Bone marrow (tissue), 2 donors: ENCODE measurements around the gene SEC61B.

Source experiments
- DNase-seq, 2 donors: peaks; one replicate each; lab custom pipeline; 2025; lab: John Stamatoyannopoulos, UW

SEC61B gene

GRCh38 chr9:99221621-99222415, at the start of gene SEC61B, which contains the start of gene ALG2:
Gene SEC61B, plus strand, starts transcription at chr9:99222282. Its CDS starts 82 bp downstream, at chr9:99222364.
Gene ALG2, minus strand, starts transcription at chr9:99221942. Its CDS starts 48 bp downstream, at chr9:99221894.
- peak; percentile 91 to 96 for DNase-seq

GRCh38 chr9:99173570-99174504, 48.2 kb upstream of the SEC61B start:
- DNase-seq, result no peak

- DNase-seq, result no peak
Observed at GRCh38 chr9:99176527-99177013, 45.5 kb upstream of the SEC61B start.

GRCh38 chr9:99177576-99178366, 44.3 kb upstream of the SEC61B start:
- no peak for DNase-seq

- DNase-seq, result no peak
Observed at GRCh38 chr9:99178912-99179872, 42.9 kb upstream of the SEC61B start.

GRCh38 chr9:99180199-99180598, 41.9 kb upstream of the SEC61B start:
- no peak for DNase-seq

- no peak for DNase-seq
Observed at GRCh38 chr9:99180662-99181061, 41.4 kb upstream of the SEC61B start.

- no peak for DNase-seq
Observed at GRCh38 chr9:99181206-99181605, 40.9 kb upstream of the SEC61B start.

- DNase-seq, result peak in 1 of 2 donors; percentile 63
Observed at GRCh38 chr9:99181621-99182020, 40.5 kb upstream of the SEC61B start.

- DNase-seq, result no peak
Observed at GRCh38 chr9:99182356-99182755, 39.7 kb upstream of the SEC61B start.

- no peak for DNase-seq
Observed at GRCh38 chr9:99183616-99184015, 38.5 kb upstream of the SEC61B start.

GRCh38 chr9:99184110-99184474, 38.0 kb upstream of the SEC61B start:
- no peak for DNase-seq

GRCh38 chr9:99184475-99185347, 37.4 kb upstream of the SEC61B start:
- peak; percentile 44 to 96 for DNase-seq

GRCh38 chr9:99185348-99185632, 36.8 kb upstream of the SEC61B start:
- DNase-seq, result no peak

GRCh38 chr9:99185934-99186333, 36.1 kb upstream of the SEC61B start:
- DNase-seq, result no peak

GRCh38 chr9:99187311-99187710, 34.8 kb upstream of the SEC61B start:
- no peak for DNase-seq

GRCh38 chr9:99189186-99189585, 32.9 kb upstream of the SEC61B start:
- DNase-seq, result no peak

- DNase-seq, result no peak
Observed at GRCh38 chr9:99189887-99190596, 32.0 kb upstream of the SEC61B start.

- DNase-seq, result no peak
Observed at GRCh38 chr9:99190597-99191283, 31.3 kb upstream of the SEC61B start.
